ENCODE measurements around the gene RAB24.

DNA sequence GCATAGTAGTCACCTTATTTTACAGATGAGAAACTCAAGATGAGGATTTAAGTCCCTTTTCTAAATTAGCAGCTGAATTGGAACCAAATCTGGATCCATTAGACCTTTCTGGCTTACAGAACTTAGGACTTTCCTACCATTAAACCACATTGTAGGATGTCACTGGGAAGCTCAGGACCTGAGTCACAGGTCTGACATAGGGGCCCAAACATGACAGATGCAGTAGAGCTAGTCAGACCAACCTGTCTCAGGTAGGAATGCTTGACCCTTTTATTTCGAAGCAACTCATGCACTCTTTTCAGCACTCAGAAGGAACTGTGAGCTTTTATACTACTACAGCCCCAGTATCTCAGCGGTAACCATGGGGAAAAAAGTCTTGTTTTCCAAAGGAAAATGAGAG is 2.6 kb downstream of the RAB24 start:
- TF ChIP-seq, protein P1, sequence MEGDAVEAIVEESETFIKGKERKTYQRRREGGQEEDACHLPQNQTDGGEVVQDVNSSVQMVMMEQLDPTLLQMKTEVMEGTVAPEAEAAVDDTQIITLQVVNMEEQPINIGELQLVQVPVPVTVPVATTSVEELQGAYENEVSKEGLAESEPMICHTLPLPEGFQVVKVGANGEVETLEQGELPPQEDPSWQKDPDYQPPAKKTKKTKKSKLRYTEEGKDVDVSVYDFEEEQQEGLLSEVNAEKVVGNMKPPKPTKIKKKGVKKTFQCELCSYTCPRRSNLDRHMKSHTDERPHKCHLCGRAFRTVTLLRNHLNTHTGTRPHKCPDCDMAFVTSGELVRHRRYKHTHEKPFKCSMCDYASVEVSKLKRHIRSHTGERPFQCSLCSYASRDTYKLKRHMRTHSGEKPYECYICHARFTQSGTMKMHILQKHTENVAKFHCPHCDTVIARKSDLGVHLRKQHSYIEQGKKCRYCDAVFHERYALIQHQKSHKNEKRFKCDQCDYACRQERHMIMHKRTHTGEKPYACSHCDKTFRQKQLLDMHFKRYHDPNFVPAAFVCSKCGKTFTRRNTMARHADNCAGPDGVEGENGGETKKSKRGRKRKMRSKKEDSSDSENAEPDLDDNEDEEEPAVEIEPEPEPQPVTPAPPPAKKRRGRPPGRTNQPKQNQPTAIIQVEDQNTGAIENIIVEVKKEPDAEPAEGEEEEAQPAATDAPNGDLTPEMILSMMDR (IDR thresholded peaks at IDR 0.05; ENCODE audit: insufficient read depth, low read depth, low read length): no peak
- no peak for TF ChIP-seq EZH2 (IDR thresholded peaks at IDR 0.05; ENCODE audit: insufficient read depth, low read length)

All from astrocyte (in vitro differentiated cells and primary cell).